MM.1S (cell line): Measurements from ENCODE around the gene C8G.

ENCODE experiments used
- DNase-seq: peaks from one replicate; pipeline ENCODE4 v3.0.0-alpha.2; 2015
- H2AFZ ChIP-seq: fragments of 300-600 bp; sonication (generic); 2 replicates; pipeline ENCODE4 v1.6.0; 2016; ENCODE audit warnings: antibody characterized with exemption, low read length
- H3F3A ChIP-seq: fragments of 300-600 bp; sonication (generic); 2 replicates; pipeline ENCODE4 v1.6.1; 2016; ENCODE audit warnings: mild to moderate bottlenecking, antibody characterized with exemption, low read length, moderate library complexity, mixed read lengths; ENCODE audit not compliant: insufficient read depth
- H3K27ac ChIP-seq: fragments of 300-600 bp; sonication (generic); 2 replicates; pipeline ENCODE4 v1.5.1; 2016; ENCODE audit warnings: mild to moderate bottlenecking, low read length
- H3K27me3 ChIP-seq: fragments of 300-600 bp; sonication (generic); replicated peaks from 2 replicates; pipeline ENCODE4 v1.6.0; 2016; ENCODE audit warnings: low read length; ENCODE audit not compliant: insufficient read depth
- H3K36me3 ChIP-seq: fragments of 300-600 bp; sonication (generic); replicated peaks from 2 replicates; pipeline ENCODE4 v1.6.1; 2016; ENCODE audit warnings: mild to moderate bottlenecking, low read length, mixed read lengths; ENCODE audit not compliant: insufficient read depth
- H3K4me1 ChIP-seq: fragments of 300-600 bp; sonication (generic); 2 replicates; pipeline ENCODE4 v1.6.1; 2016; ENCODE audit warnings: low read length, mixed read lengths
- H3K4me2 ChIP-seq: fragments of 300-600 bp; sonication (generic); 2 replicates; pipeline ENCODE4 v1.6.0; 2016; ENCODE audit warnings: low read depth, low read length
- H3K4me3 ChIP-seq: fragments of 300-600 bp; sonication (generic); 2 replicates; pipeline ENCODE4 v1.5.1; 2016; ENCODE audit warnings: low read length, mixed read lengths
- H3K79me2 ChIP-seq: fragments of 300-600 bp; sonication (generic); 2 replicates; pipeline ENCODE4 v1.6.1; 2016; ENCODE audit warnings: mixed run types, low read length, mixed read lengths
- H3K9ac ChIP-seq: fragments of 300-600 bp; sonication (generic); 2 replicates; pipeline ENCODE4 v1.6.1; 2016; ENCODE audit warnings: low read length, mixed read lengths
- H3K9me2 ChIP-seq: fragments of 300-600 bp; sonication (generic); replicated peaks from 2 replicates; pipeline ENCODE4 v1.6.1; 2016; ENCODE audit warnings: mild to moderate bottlenecking, low read length, mixed read lengths; ENCODE audit not compliant: insufficient read depth
- H3K9me3 ChIP-seq: fragments of 300-600 bp; sonication (generic); replicated peaks from 2 replicates; pipeline ENCODE4 v1.6.1; 2016; ENCODE audit warnings: mild to moderate bottlenecking, low read length, mixed read lengths; ENCODE audit not compliant: insufficient read depth
- H4K20me1 ChIP-seq: fragments of 300-600 bp; sonication (generic); 2 replicates; pipeline ENCODE4 v1.6.1; 2016; ENCODE audit warnings: mild to moderate bottlenecking, low read length, moderate library complexity, mixed read lengths; ENCODE audit not compliant: insufficient read depth
- EZH2 ChIP-seq: fragments of 300-600 bp; sonication (generic); optimal IDR thresholded peaks from 2 replicates; pipeline ENCODE3; 2017; ENCODE audit warnings: low read depth, mild to moderate bottlenecking, antibody characterized with exemption, low read length, mixed read lengths
- EZH2phosphoT487 ChIP-seq: fragments of 300-600 bp; sonication (generic); IDR thresholded peaks from 2 replicates; pipeline ENCODE4 v1.6.1; 2018; ENCODE audit warnings: antibody characterized with exemption, low read length
- TF ChIP-seq, protein P1 (sequence below): fragments of 300-600 bp; sonication (generic); IDR thresholded peaks from 2 replicates; pipeline ENCODE4 v1.5.1; 2016; ENCODE audit warnings: antibody characterized with exemption, low read length, mixed read lengths

Gene C8G

DNA sequence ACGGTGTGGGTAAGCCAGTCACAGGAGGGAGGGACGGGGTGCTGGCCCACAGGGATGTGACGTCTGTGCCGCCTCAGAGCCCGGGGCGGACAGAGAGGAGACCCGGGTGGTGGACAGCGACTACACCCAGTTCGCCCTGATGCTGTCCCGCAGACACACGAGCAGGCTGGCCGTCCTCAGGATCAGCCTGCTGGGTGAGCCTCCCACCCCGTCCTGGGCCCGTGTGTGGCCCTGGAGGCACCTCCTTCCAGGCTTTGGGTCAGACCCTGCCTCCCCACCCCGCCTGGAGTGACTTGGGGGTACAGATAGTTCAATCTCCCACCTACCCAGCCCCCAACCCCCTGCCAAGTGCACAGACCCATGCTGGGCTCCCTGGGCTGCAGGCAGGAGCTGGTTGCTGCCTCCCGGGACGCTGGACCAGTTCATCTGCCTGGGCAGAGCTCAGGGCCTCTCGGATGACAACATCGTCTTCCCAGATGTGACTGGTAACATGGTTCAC is 8.8 kb downstream of the C8G start:
- H4K20me1 ChIP-seq, result no peaks in the 10 kb centered on the region
- H3K9ac ChIP-seq, result no peak overlapping the region
- H3K9me3 ChIP-seq, result no peaks in the 10 kb centered on the region
- H3K9me2 ChIP-seq, result no peaks in the 10 kb centered on the region
- peaks cover 53% of the 10 kb centered on the region for H3K27me3 ChIP-seq
- no peaks in the 10 kb centered on the region for H3K36me3 ChIP-seq
- peaks cover 6% of the 10 kb centered on the region; the same call in 1 of the 2 replicates for H3K4me1 ChIP-seq
- H2AFZ ChIP-seq, result no peak overlapping the region
- no peak overlapping the region for H3K4me3 ChIP-seq
- H3K4me2 ChIP-seq, result no peak overlapping the region
- no peaks in the 10 kb centered on the region for H3F3A ChIP-seq
- no peak overlapping the region for H3K27ac ChIP-seq
- no peak for DNase-seq
- no peaks in the 10 kb centered on the region for H3K79me2 ChIP-seq
- TF ChIP-seq, protein P1, sequence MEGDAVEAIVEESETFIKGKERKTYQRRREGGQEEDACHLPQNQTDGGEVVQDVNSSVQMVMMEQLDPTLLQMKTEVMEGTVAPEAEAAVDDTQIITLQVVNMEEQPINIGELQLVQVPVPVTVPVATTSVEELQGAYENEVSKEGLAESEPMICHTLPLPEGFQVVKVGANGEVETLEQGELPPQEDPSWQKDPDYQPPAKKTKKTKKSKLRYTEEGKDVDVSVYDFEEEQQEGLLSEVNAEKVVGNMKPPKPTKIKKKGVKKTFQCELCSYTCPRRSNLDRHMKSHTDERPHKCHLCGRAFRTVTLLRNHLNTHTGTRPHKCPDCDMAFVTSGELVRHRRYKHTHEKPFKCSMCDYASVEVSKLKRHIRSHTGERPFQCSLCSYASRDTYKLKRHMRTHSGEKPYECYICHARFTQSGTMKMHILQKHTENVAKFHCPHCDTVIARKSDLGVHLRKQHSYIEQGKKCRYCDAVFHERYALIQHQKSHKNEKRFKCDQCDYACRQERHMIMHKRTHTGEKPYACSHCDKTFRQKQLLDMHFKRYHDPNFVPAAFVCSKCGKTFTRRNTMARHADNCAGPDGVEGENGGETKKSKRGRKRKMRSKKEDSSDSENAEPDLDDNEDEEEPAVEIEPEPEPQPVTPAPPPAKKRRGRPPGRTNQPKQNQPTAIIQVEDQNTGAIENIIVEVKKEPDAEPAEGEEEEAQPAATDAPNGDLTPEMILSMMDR, result no peak
- TF ChIP-seq EZH2phosphoT487 (no peak), EZH2 (no peak)

DNA sequence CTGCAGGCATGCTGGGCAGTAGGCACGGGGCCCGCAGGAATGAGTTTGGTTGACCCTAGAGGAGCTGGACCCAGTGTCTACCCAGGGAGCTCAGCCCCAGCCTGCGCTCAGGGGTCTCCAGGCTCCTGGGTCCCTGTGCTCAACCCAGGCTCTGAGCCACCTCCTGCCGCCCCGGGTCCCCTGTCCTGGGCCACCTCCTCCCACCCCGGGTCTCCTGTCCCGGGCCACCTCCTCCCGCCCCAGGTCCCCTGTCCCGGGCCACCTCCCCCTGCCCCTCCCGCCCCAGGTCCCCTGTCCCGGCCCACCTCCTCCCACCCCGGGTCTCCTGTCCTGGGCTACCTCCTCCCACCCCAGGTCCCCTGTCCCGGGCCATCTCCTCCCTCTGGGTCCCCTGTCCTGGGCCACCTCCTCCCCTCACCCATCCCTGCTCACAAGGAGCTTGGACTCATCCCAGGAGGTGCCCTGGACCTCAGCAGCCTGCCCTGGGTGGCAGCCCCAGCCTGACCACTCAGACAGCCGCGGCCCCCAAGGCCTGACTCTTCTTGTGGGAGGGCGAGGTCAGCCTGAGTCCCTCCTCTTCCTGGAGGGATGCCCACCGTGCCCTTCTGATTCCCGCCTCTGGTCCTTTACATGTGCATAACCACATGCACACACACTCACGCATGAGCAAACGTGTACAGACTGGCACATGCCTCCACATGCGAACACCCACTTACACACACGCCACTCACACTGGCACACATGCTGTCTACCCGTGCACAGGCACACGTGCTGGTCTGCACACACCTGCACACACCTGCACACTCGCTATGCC is 9.4 kb downstream of the C8G start:
- H4K20me1 ChIP-seq, result no peaks in the 10 kb centered on the region
- H3K4me3 ChIP-seq, result no peak overlapping the region

DNA sequence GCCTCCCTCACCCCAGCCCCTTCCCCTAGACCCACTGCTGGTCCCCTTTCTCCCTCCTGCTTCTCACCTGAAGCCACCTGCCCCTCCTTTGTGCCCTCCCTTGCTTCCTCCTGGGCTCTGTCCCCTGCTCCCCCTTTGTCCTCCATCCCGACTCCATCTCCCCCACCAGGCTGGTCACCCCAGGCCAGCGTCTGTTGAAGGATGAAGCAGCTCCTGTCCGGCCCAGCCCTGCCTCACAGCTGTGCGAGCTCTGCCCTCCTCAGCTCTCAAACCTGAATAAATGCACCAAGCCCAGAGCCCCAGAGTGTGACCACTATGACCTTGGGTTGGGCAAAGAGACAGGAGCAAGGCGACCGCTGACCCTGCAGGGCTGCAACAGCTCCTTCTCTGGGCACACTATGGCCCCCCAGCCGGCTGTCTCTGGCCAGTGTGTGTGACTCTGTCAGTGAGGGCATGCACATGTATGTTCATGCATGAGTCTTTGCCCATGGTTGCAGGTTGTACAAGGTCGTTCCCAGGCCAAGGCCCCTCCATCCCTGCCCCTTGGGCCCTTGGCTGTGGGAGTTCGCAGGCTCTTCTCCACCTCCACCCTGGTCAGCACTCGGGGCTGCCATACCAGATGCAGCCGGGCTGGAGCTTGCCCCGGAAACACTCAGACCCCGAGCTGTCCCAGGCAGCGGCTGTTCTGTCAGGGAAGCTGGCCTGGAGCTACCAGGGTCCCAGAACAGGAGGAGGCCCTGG is 10.3 kb downstream of the C8G start:
- H3K79me2 ChIP-seq, result no peaks in the 10 kb centered on the region
- H3K36me3 ChIP-seq, result no peaks in the 10 kb centered on the region
- H2AFZ ChIP-seq, result no peak overlapping the region
- H3K27ac ChIP-seq, result no peak overlapping the region
- H3K4me2 ChIP-seq, result no peak overlapping the region
- DNase-seq, result no peak
- no peaks in the 10 kb centered on the region for H3K9me2 ChIP-seq
- peaks cover 4% of the 10 kb centered on the region; the same call in 1 of the 2 replicates for H3K4me1 ChIP-seq
- no peaks in the 10 kb centered on the region for H3K9me3 ChIP-seq
- no peaks in the 10 kb centered on the region for H3F3A ChIP-seq
- TF ChIP-seq EZH2phosphoT487 (no peak), EZH2 (no peak)
- TF ChIP-seq, protein P1, result no peak
- H3K9ac ChIP-seq, result no peak overlapping the region
- H3K4me3 ChIP-seq, result no peak overlapping the region
- H4K20me1 ChIP-seq, result no peaks in the 10 kb centered on the region
- H3K27me3 ChIP-seq, result peaks cover 66% of the 10 kb centered on the region

More for the DNA sequence above, 9.4 kb downstream of the C8G start:
- peaks cover 6% of the 10 kb centered on the region; the same call in 1 of the 2 replicates for H3K4me1 ChIP-seq
- H3K9me2 ChIP-seq, result no peaks in the 10 kb centered on the region
- no peak for DNase-seq
- H2AFZ ChIP-seq, result no peak overlapping the region
- peaks cover 59% of the 10 kb centered on the region for H3K27me3 ChIP-seq
- H3F3A ChIP-seq, result no peaks in the 10 kb centered on the region
- H3K36me3 ChIP-seq, result no peaks in the 10 kb centered on the region
- no peak overlapping the region for H3K9ac ChIP-seq
- H3K27ac ChIP-seq, result no peak overlapping the region
- no peak for TF ChIP-seq EZH2phosphoT487
- TF ChIP-seq, protein P1, result no peak
- no peak for TF ChIP-seq EZH2
- H3K9me3 ChIP-seq, result no peaks in the 10 kb centered on the region
- H3K79me2 ChIP-seq, result no peaks in the 10 kb centered on the region
- H3K4me2 ChIP-seq, result no peak overlapping the region
